ENCODE data around the gene ZNF19.

DNA sequence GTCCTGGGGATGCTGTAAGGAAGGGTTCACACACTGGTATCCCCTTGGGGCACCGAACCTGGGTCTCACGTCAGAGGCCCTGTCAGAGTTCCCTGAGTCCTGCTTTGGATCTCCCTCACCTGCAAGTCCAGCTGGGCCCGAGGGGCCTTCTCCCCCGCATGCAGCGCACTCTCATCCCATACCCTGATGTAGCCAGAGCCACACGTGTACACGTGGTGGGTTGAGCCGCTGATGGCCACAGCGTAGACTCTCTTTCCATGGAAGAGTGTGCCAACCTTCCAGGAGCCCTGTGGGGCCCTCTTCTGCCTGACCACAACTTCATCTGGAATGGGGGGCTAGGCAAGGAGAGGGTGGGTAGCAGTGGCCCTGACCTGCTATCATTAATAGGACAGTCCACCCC is 57.1 kb downstream of the ZNF19 start:
- TF ChIP-seq, protein P1, sequence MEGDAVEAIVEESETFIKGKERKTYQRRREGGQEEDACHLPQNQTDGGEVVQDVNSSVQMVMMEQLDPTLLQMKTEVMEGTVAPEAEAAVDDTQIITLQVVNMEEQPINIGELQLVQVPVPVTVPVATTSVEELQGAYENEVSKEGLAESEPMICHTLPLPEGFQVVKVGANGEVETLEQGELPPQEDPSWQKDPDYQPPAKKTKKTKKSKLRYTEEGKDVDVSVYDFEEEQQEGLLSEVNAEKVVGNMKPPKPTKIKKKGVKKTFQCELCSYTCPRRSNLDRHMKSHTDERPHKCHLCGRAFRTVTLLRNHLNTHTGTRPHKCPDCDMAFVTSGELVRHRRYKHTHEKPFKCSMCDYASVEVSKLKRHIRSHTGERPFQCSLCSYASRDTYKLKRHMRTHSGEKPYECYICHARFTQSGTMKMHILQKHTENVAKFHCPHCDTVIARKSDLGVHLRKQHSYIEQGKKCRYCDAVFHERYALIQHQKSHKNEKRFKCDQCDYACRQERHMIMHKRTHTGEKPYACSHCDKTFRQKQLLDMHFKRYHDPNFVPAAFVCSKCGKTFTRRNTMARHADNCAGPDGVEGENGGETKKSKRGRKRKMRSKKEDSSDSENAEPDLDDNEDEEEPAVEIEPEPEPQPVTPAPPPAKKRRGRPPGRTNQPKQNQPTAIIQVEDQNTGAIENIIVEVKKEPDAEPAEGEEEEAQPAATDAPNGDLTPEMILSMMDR (IDR thresholded peaks at IDR 0.05), result no peak
- TF ChIP-seq POLR2A (IDR thresholded peaks at IDR 0.05), result no peak

Data from testis (tissue), 2 donors.